Mononuclear cell (primary cell): ENCODE data around the gene KRTAP27-1. TPM values are rescaled to one million over a fixed set of nuclear protein-coding genes. Genes with fewer than 3 reads are reported as not detected.

ENCODE experiments used
- H3K27me3 ChIP-seq: 2 replicates; pipeline ENCODE4 v1.6.0; 2011; ENCODE audit warnings: low read length, control low read depth; ENCODE audit not compliant: insufficient read depth
- H3K4me1 ChIP-seq: 2 replicates; pipeline ENCODE4 v1.5.1; 2011; ENCODE audit warnings: mild to moderate bottlenecking, low read length, control low read depth; ENCODE audit not compliant: insufficient read depth
- H3K4me3 ChIP-seq: 2 replicates; pipeline ENCODE4 v1.5.1; 2011; ENCODE audit warnings: mild to moderate bottlenecking, low read length, moderate library complexity
- H3K9me3 ChIP-seq: 2 replicates; pipeline ENCODE4 v1.5.1; 2011; ENCODE audit warnings: low read depth, mild to moderate bottlenecking, control low read depth, low read length
- total RNA-seq: library from RNA; depleted of rRNA; stranded (reverse); fragments of >200 nt; gene quantifications from one replicate; pipeline ENCODE4 v1.2.3, GENCODE V29; 2012

KRTAP27-1 gene, protein sequence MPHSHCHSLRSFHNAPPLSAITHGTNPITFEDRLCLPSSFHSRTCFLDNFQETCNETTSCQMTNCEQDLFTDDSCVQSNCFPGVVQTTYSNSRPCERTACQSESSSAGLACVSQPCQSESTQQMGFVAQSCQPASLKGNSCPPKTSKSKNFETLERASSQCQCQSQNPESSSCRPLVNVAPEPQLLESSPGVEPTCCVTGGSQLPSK
- not detected for total RNA-seq

DNA sequence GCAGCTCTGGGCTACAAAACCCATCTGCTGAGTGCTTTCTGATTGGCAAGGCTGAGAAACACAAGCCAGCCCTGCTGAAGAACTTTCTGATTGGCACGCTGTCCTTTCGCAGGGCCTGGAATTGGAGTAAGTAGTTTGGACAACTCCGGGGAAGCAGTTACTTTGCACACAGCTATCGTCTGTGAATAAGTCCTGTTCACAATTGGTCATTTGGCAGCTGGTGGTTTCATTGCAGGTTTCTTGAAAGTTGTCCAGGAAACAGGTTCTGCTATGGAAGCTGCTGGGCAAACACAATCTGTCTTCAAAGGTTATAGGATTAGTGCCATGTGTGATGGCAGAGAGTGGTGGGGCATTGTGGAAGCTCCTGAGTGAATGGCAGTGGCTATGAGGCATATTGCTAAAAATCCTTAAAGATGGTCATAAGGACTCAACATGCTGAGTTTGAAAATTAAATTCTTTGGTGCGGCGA, at the start of gene KRTAP27-1:
Gene KRTAP27-1 (minus strand): TSS at position 419 of the 469 bp plus-strand sequence. CDS start 26 bp downstream, at position 393.
- Histone ChIP-seq H3K27me3 (no peaks in the 10 kb centered on the region), H3K4me3 (no peak within 1 kb of the TSS), H3K4me1 (no peaks in the 10 kb centered on the region), H3K9me3 (no peaks in the 10 kb centered on the region)

DNA sequence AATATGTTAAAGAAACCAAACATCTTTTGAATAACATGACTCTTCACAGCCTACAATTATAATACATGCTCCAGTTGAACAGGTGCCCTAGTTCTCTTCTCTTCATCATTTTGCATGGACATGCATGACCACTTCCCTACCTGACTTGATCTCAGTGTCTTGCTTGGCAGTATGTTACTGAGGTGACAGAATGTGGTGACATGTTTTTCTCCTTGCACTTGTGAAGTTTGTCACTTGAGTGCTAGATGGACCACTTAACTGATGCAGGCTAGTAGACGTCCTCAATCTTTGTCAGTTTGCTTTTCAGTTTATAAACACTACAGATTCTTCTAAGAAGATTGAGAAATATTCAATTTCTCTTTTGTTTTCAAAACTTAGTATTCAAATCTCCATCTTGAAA, 44.7 kb upstream of the KRTAP27-1 start:
- no peaks in the 10 kb centered on the region for H3K4me1 ChIP-seq
- H3K9me3 ChIP-seq: no peaks in the 10 kb centered on the region
- no peaks in the 10 kb centered on the region for H3K27me3 ChIP-seq
- no peak overlapping the region for H3K4me3 ChIP-seq

DNA sequence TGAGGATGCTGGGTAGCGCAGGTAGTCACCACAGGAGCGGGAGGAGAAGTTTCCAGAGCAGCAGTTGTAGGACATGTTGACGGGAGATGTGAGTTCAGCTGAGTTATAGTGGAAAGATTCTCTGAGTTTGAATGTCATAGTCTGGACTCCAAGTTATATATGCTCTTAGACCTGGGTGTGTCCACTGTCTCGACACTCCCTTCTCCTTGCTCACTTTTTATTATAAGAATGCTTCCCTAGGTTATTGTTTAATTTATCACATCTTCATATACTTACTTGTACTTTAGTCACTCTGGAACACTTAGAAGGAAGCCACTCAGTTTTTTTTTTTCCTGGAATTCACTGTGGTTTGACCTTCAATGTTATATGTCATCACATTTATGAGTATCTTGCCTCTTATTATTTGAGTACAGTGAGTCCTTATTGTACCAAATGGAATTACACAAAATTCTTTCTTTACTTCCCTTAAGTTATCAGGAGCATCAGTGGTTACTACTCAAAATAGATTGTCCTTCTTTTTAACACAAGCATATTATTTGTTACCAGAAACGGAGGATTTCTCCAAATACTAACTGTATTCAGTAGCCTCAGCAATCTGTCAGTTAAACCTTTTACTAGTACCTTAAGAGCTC, 34.8 kb upstream of the KRTAP27-1 start, which contains the start of gene KRTAP13-2:
Gene KRTAP13-2 (minus strand): TSS at position 133 of the 632 bp plus-strand sequence. CDS start 58 bp downstream, at position 75.
- Histone ChIP-seq H3K9me3 (no peaks in the 10 kb centered on the region), H3K4me3 (no peak within 1 kb of the TSS), H3K4me1 (no peaks in the 10 kb centered on the region), H3K27me3 (no peaks in the 10 kb centered on the region)

DNA sequence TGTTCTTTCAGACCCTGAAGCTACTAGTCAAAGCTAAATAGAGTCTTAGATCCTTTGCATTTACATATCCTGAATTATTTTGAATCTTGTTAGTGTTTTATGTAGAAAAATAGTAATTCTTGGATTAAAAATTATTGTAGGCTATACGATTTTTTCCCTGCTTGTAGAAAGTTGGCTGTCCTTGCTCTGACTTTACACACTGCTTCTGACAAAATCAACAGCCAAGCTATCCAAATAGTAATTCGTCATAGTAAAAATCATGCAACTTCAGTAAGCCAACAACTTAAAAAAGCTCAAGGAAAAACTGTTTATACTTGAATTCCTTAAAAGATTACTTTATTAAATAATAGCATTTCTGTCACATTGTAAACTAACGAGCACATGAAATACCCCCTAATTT, 18.4 kb upstream of the KRTAP27-1 start:
- Histone ChIP-seq H3K27me3 (no peaks in the 10 kb centered on the region), H3K4me1 (no peaks in the 10 kb centered on the region), H3K4me3 (no peak overlapping the region), H3K9me3 (no peaks in the 10 kb centered on the region)

DNA sequence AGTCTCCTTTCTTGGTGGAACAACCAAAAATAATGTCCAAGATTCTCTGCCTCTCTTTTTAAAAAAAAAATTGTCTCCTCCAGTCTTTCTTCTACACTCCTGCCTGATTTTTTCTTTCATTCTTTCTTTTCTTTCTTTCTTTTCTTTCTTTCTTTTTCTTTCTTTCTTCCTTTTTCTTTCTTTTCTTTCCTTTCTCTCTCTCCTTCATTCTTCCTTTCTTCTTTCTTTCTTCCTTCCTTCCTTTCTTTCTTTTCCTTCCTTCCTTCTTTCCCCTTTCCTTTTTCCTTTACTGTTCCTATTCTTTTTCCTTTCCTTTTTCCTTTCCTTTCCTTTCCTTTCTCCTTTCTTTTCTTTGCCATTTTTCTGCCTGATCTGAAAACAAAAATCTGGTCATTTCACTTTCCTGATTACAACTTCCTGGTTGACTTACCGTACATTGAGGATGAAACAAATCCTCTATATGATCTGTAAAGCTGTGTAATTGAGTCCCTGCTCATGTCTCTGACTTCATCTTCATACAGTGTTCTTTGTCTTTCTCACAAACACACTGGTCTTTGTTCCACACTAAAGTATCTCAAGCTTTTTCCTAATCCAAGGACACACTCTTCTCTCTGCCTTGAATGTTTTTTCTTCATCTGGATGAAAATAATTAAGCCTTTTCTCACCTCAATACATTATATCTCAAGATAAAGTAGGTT, 17.0 kb upstream of the KRTAP27-1 start:
- no peaks in the 10 kb centered on the region for H3K27me3 ChIP-seq

DNA sequence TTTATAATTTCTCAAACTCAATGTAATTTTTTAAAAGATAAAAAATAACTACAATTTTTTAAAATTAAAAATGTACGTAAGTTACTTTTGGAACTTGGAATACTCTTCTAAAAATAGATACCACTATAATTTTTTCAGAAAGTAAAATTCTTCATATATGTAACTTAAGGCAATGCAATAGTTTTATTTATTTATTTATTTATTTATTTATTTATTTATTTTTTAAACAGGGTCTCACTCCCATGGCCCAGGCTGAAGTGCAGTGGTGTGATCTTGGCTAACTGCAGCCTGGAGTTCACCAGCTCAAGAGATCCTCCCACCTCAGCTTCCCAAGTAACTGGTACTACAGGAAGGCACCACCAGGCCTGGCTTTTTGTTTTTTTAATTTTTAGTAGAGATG, 14.0 kb upstream of the KRTAP27-1 start:
- Histone ChIP-seq H3K27me3 (no peaks in the 10 kb centered on the region), H3K4me1 (no peaks in the 10 kb centered on the region), H3K9me3 (no peaks in the 10 kb centered on the region), H3K4me3 (no peak overlapping the region)

More for the DNA sequence above, 17.0 kb upstream of the KRTAP27-1 start:
- Histone ChIP-seq H3K4me1 (no peaks in the 10 kb centered on the region), H3K4me3 (no peak overlapping the region), H3K9me3 (no peaks in the 10 kb centered on the region)

DNA sequence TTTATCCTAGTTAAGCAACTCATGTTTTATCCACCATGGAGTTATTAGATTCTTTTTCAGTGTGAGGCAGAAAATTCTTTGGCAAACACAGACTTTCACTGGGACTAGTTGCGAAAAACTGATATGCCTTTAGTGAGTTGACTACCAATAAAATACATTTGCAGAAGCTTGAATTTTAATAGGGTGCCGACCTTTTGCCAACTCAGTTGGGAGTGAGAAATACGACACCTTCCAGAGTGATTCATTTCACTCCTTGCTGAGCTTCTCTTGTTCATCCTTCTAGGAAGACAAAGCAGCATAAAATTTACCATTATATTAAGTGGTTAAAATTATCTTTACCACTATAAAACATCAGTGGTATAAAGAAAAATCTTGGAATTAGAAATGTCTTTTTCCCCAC, 12.1 kb upstream of the KRTAP27-1 start:
- Histone ChIP-seq H3K9me3 (no peaks in the 10 kb centered on the region), H3K27me3 (no peaks in the 10 kb centered on the region), H3K4me1 (no peaks in the 10 kb centered on the region), H3K4me3 (no peak overlapping the region)

DNA sequence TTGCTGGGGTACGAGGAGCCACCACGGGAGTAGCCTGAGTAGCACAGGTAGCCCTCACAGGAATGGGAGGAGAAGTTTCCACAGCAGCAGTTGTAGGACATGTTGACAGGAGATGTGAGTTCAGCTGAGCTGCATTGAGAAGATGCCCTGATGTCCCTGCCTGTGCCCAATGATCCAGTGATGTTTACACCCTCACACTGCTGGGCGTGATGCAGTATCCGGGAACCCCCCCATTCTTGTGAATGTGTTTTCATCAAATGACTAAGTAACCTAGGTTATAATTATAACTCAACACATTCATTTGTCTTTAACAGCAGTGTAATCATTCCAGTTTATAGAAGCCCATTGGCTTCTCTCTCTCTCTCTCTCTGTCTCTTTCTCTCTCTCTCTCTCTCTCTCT, 11.0 kb upstream of the KRTAP27-1 start, which contains the start of gene KRTAP23-1:
Gene KRTAP23-1 (minus strand): TSS at position 101 of the 400 bp plus-strand sequence. CDS start 0 bp downstream, at position 101.
- Histone ChIP-seq H3K27me3 (no peaks in the 10 kb centered on the region), H3K9me3 (no peaks in the 10 kb centered on the region), H3K4me1 (no peaks in the 10 kb centered on the region)

DNA sequence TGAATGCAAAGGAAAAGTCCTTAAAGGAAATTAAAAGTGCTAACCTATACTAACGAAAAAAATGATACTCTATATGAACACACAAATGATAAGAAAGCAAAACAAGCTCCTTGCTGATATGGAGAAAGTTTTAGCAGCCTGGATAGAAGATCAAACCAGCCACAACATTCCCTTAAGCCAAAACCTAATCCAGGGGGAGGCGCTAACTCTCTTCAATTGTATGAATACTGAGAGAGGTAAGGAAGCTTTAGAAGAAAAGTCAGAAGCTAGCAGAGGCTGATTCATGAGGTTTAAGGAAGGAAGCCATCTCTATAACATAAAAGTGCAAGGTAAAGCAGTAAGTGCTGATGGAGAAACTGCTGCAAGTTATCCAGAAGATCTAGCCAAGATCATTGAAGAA, 7.5 kb upstream of the KRTAP27-1 start:
- H3K4me1 ChIP-seq: no peaks in the 10 kb centered on the region
- no peak overlapping the region for H3K4me3 ChIP-seq
- no peaks in the 10 kb centered on the region for H3K9me3 ChIP-seq
- no peaks in the 10 kb centered on the region for H3K27me3 ChIP-seq

More for the DNA sequence above, 11.0 kb upstream of the KRTAP27-1 start, which contains the start of gene KRTAP23-1:
- H3K4me3 ChIP-seq: no peak within 1 kb of the TSS

DNA sequence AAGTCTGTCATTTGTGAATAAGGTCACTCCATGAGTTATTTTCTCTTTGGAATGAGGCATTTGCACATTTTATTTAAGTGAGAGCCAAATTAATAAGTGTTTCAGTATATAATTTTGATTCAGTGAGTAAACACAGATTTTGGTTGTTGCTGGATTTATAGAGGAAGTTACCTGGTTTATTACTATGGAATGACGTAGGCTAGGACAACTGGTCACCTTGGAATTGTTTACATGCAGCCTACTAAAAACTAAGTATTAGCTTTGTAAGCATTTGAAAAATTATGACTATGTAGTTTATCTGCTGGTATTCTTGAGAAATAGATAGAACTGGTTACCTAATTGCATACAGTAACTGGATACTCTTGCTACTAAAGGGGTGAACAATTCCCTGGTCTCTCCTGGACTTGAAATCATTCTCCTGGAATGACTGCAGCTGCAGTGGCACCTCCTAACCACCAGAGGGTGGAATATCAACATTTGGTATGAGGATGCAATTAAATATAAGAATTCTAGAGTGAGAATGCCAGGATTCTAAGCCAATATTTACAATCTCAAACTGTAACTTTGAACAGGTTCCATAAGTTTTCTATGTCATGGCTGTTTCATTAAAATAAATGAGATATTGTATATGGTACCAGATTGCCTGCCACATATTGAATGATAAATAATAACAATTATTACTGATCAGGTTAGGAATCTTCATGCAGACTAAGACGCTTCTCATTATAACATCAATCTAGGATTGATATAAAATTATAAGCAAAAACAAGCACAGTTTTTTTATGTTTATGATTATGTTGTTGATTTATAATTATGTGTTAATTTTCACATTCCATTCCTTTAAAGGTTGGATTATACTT, 3.5 kb upstream of the KRTAP27-1 start:
- no peaks in the 10 kb centered on the region for H3K4me1 ChIP-seq
- no peak overlapping the region for H3K4me3 ChIP-seq
- no peaks in the 10 kb centered on the region for H3K9me3 ChIP-seq
- H3K27me3 ChIP-seq: no peaks in the 10 kb centered on the region

DNA sequence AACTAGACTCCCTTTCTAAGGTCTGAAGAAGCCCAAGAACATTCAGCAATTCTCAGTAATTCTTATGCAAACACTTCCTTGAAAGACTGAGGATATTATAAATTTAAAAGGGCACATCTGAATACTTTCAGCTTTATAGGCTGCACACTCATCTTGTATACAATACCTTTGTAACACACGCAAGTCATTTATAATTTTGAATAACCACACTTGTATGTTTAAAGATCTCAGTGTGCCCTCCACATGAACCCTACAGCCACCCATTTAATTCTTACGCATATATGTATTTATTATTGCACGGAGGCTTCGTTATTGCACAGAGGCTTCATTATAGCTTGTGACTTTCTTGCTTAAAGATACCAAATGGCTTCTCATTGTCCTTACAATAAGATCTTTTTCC, 1.2 kb upstream of the KRTAP27-1 start:
- Histone ChIP-seq H3K4me1 (no peaks in the 10 kb centered on the region), H3K4me3 (no peak overlapping the region), H3K9me3 (no peaks in the 10 kb centered on the region), H3K27me3 (no peaks in the 10 kb centered on the region)

DNA sequence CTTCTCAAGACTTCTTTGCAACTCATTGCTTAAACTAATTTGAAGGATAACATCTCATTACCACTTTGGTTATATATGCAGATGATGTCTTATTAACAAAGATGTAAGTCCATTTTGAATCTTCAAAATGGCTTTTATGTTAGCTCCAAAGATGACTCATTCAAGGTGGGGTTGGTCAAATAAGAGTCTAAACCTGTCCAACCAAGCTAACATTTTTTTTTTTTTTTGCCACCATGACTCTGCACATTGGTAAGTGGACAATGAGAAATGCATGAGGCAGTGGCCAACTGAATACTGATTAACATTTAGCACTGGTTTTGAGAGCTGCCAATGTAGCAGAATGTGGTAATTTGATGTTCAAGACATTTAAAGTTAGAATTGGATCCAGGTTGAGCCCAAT, 278 bp upstream of the KRTAP27-1 start:
- no peaks in the 10 kb centered on the region for H3K27me3 ChIP-seq
- H3K4me1 ChIP-seq: no peaks in the 10 kb centered on the region
- no peak overlapping the region for H3K4me3 ChIP-seq
- no peaks in the 10 kb centered on the region for H3K9me3 ChIP-seq

DNA sequence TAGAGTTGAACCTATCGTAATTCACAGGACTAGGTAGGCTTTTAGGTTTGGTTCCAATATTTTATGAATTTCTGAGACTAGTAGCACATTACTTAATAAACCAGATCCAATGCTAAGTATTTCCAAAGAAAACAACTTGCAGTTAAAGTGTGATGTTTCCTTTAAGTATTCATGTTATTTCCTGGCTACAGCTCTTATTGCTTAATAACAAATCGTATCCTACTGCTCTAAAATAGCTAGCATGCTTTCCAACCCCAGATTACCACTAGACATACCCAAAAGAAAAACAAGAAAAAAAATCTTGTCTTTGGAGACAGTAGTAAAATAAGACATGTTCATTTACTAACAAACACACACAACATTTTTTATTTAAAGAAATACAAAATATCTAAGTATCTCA, 898 bp downstream of the KRTAP27-1 start:
- no peak overlapping the region for H3K4me3 ChIP-seq
- no peaks in the 10 kb centered on the region for H3K27me3 ChIP-seq
- no peaks in the 10 kb centered on the region for H3K4me1 ChIP-seq
- H3K9me3 ChIP-seq: no peaks in the 10 kb centered on the region

DNA sequence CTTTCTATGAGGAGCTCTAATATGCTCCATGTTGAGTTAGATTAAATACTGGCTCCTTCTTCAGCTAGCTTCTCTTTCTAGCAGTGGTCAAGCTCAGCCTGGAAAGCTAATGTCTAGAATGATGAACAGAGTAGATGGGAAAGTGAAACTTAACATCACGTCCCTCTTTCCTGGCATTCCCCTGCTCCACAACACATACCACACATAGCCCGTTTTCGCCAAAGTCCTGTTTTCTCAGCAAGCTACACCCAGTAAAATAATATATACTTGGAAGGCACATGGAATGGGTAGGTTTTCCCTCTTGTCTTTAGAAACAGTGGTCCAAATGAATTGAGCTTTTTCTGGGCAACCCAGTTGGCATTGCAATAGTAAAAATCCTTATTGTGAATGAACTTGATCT, 3.8 kb downstream of the KRTAP27-1 start:
- Histone ChIP-seq H3K4me3 (no peak overlapping the region), H3K9me3 (no peaks in the 10 kb centered on the region), H3K4me1 (no peaks in the 10 kb centered on the region), H3K27me3 (no peaks in the 10 kb centered on the region)
